Neural cell (in vitro differentiated cells): ENCODE results near the gene PLA2G4B. TPM values are rescaled to one million over a fixed set of nuclear protein-coding genes. Genes with fewer than 3 reads are reported as not detected.

ENCODE experiments used
- H2AFZ ChIP-seq: fragments of 200-600, 300-800 bp; sonication (generic), shearing (Covaris generic); 2 replicates; pipeline ENCODE4 v1.6.0; 2014; ENCODE audit warnings: low read depth, mild to moderate bottlenecking, antibody characterized with exemption, low read length, moderate library complexity
- H3F3A ChIP-seq: fragments of 200-600 bp; shearing (Covaris generic); 2 replicates; pipeline ENCODE4 v1.6.1; 2016; ENCODE audit warnings: mild to moderate bottlenecking, moderate library complexity, mixed read lengths, antibody characterized with exemption, low read length; ENCODE audit not compliant: insufficient read depth, poor library complexity, severe bottlenecking
- H3K27ac ChIP-seq: fragments of 200-600, 300-800 bp; sonication (generic), shearing (Covaris generic); 2 replicates; pipeline ENCODE4 v1.5.1; 2014; ENCODE audit warnings: mild to moderate bottlenecking, low read length, moderate library complexity
- H3K27me3 ChIP-seq: fragments of 300-800, 200-600 bp; sonication (generic), shearing (Covaris generic); 2 replicates; pipeline ENCODE4 v1.6.0; 2014; ENCODE audit warnings: mild to moderate bottlenecking, low read depth, low read length, moderate library complexity; ENCODE audit not compliant: insufficient read depth
- H3K36me3 ChIP-seq: fragments of 300-800, 200-600 bp; sonication (generic), shearing (Covaris generic); 2 replicates; pipeline ENCODE4 v1.5.1; 2014; ENCODE audit warnings: mild to moderate bottlenecking, antibody characterized with exemption, low read length, moderate library complexity; ENCODE audit not compliant: insufficient read depth
- H3K4me2 ChIP-seq: fragments of 300-800, 200-600 bp; sonication (generic), shearing (Covaris generic); 2 replicates; pipeline ENCODE4 v1.6.0; 2014; ENCODE audit warnings: mild to moderate bottlenecking, low read length
- H3K4me3 ChIP-seq: fragments of 300-800, 200-600 bp; sonication (generic), shearing (Covaris generic); 2 replicates; pipeline ENCODE4 v1.5.1; 2014; ENCODE audit warnings: mild to moderate bottlenecking, low read length, moderate library complexity
- H3K79me2 ChIP-seq: fragments of 200-600 bp; shearing (Covaris generic); replicated peaks from 2 replicates; pipeline ENCODE4 v1.6.0; 2014; ENCODE audit warnings: mild to moderate bottlenecking, low read length, moderate library complexity; ENCODE audit not compliant: insufficient read depth
- H3K9ac ChIP-seq: fragments of 300-800, 200-600 bp; sonication (generic), shearing (Covaris generic); 2 replicates; pipeline ENCODE4 v1.6.1; 2016; ENCODE audit warnings: mild to moderate bottlenecking, low read length, mixed read lengths
- H3K9me2 ChIP-seq: fragments of 200-600 bp; shearing (Covaris generic); 2 replicates; pipeline ENCODE4 v1.6.1; 2016; ENCODE audit warnings: mild to moderate bottlenecking, low read length, mixed read lengths; ENCODE audit not compliant: insufficient read depth
- H3K9me3 ChIP-seq: fragments of 200-600, 300-800 bp; sonication (generic), shearing (Covaris generic); 2 replicates; pipeline ENCODE4 v1.6.1; 2016; ENCODE audit warnings: mild to moderate bottlenecking, mixed run types, low read length, moderate library complexity, mixed read lengths
- H4K20me1 ChIP-seq: fragments of 200-600 bp; shearing (Covaris generic); 2 replicates; pipeline ENCODE4 v1.6.1; 2016; ENCODE audit warnings: mild to moderate bottlenecking, mixed run types; ENCODE audit not compliant: insufficient read depth
- CTCF ChIP-seq: fragments of 450-650 bp; IDR thresholded peaks from 2 replicates; pipeline ENCODE4 v1.5.1; 2014; ENCODE audit warnings: antibody characterized with exemption, mild to moderate bottlenecking, moderate library complexity; ENCODE audit not compliant: poor library complexity, severe bottlenecking
- EP300 ChIP-seq: fragments of 450-650 bp; conservative IDR thresholded peaks from 2 replicates; pipeline ENCODE4 v1.6.1; 2014; ENCODE audit warnings: antibody characterized with exemption, mild to moderate bottlenecking, moderate library complexity; ENCODE audit not compliant: poor library complexity, severe bottlenecking
- EZH2 ChIP-seq: fragments of 200-600, 300-800 bp; shearing (Covaris generic), sonication (generic); IDR thresholded peaks from 2 replicates; pipeline ENCODE4 v1.6.1; 2014; ENCODE audit warnings: antibody characterized with exemption, low read length, borderline replicate concordance, mild to moderate bottlenecking; ENCODE audit not compliant: insufficient read depth, poor library complexity, severe bottlenecking
- MXI1 ChIP-seq: fragments of 450-650 bp; conservative IDR thresholded peaks from 2 replicates; pipeline ENCODE4 v1.6.1; 2014; ENCODE audit warnings: antibody characterized with exemption, mild to moderate bottlenecking; ENCODE audit not compliant: poor library complexity, severe bottlenecking
- POLR2AphosphoS5 ChIP-seq: IDR thresholded peaks from 2 replicates; pipeline ENCODE4 v1.6.1; 2012
- RAD21 ChIP-seq: fragments of 450-650 bp; conservative IDR thresholded peaks from 2 replicates; pipeline ENCODE4 v1.6.1; 2014; ENCODE audit warnings: antibody characterized with exemption, mild to moderate bottlenecking, moderate library complexity
- REST ChIP-seq: IDR thresholded peaks from 2 replicates; pipeline ENCODE4 v1.6.1; 2012; ENCODE audit warnings: borderline replicate concordance
- SMC3 ChIP-seq: fragments of 450-650 bp; conservative IDR thresholded peaks from 2 replicates; pipeline ENCODE4 v1.6.1; 2014; ENCODE audit warnings: antibody characterized with exemption, mild to moderate bottlenecking, moderate library complexity; ENCODE audit not compliant: poor library complexity
- TAF1 ChIP-seq: IDR thresholded peaks from 2 replicates; pipeline ENCODE4 v1.6.1; 2012; ENCODE audit warnings: low read depth
- polyA plus RNA-seq: library from polyadenylated mRNA; depleted of rRNA; stranded (reverse); fragments of >200 nt; gene quantifications from 2 replicates; pipeline ENCODE4 v1.2.3, GENCODE V29; 2014

The PLA2G4B gene
- polyA plus RNA-seq, 1 donor from 2014 or later = 11.3 TPM

GRCh38 chr15:41832208-41832607 is 6.4 kb upstream of the PLA2G4B start:
- no peak overlapping the region for H3K9ac ChIP-seq
- no peaks in the 10 kb centered on the region for H3K9me2 ChIP-seq
- H3K27me3 ChIP-seq = no peaks in the 10 kb centered on the region
- H4K20me1 ChIP-seq = no peaks in the 10 kb centered on the region
- H3K4me2 ChIP-seq = no peak overlapping the region
- H3K79me2 ChIP-seq = peaks cover 3% of the 10 kb centered on the region
- no peak for TF ChIP-seq EP300
- no peak for TF ChIP-seq REST
- no peak for TF ChIP-seq POLR2AphosphoS5
- no peak for TF ChIP-seq RAD21
- TF ChIP-seq EZH2 = no peak
- no peak for TF ChIP-seq TAF1
- TF ChIP-seq MXI1 = no peak
- no peak for TF ChIP-seq SMC3
- no peak for TF ChIP-seq CTCF
- H3F3A ChIP-seq = no peaks in the 10 kb centered on the region
- H2AFZ ChIP-seq = no peak overlapping the region
- H3K27ac ChIP-seq = no peak overlapping the region
- H3K9me3 ChIP-seq = no peaks in the 10 kb centered on the region
- H3K36me3 ChIP-seq = no peaks in the 10 kb centered on the region
- no peak overlapping the region for H3K4me3 ChIP-seq

GRCh38 chr15:41832875-41833274 is 5.8 kb upstream of the PLA2G4B start:
- no peaks in the 10 kb centered on the region for H3K9me2 ChIP-seq
- H3K4me3 ChIP-seq = no peak overlapping the region
- no peak overlapping the region for H3K27ac ChIP-seq
- peaks cover 3% of the 10 kb centered on the region for H3K79me2 ChIP-seq
- H3F3A ChIP-seq = no peaks in the 10 kb centered on the region
- no peaks in the 10 kb centered on the region for H3K36me3 ChIP-seq
- H2AFZ ChIP-seq = no peak overlapping the region
- H3K9ac ChIP-seq = no peak overlapping the region
- H3K27me3 ChIP-seq = no peaks in the 10 kb centered on the region
- no peaks in the 10 kb centered on the region for H3K9me3 ChIP-seq
- no peak overlapping the region for H3K4me2 ChIP-seq
- TF ChIP-seq SMC3 (no peak), REST (no peak), CTCF (no peak)
- no peaks in the 10 kb centered on the region for H4K20me1 ChIP-seq
